NCI-H524 (cell line): ENCODE data around the gene NOP10.

Experiments used
- DNase-seq, 2 experiments: peaks; one replicate each; lab custom pipeline; 2025; lab: John Stamatoyannopoulos, UW

The NOP10 gene

DNA sequence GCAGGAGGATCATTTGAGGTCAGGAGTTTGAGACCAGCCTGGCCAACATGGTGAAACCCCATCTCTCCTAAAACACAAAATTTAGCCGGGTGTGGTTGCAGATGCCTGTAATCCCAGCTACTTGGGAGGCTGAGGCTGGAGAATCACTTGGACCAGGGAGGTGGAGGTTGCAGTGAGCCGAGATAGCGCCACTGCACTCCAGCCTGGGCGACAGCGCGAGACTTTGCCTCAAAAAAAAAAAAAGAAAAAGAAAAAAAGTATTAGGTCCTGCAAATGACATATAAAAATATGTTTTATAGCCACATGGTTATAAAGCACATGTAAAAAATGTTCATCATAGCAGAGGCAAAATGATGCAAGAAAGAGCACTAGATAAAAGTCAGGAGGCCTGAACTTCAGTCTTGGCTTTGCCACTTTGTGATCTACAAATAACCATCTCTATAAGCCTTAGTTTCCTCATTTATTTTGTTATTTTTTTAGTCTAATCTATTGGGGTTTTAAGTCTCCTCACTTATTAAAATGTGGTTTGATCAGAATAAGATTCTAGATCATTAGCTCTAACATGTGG is 10.3 kb downstream of the NOP10 start:
- DNase-seq, result no peak

DNA sequence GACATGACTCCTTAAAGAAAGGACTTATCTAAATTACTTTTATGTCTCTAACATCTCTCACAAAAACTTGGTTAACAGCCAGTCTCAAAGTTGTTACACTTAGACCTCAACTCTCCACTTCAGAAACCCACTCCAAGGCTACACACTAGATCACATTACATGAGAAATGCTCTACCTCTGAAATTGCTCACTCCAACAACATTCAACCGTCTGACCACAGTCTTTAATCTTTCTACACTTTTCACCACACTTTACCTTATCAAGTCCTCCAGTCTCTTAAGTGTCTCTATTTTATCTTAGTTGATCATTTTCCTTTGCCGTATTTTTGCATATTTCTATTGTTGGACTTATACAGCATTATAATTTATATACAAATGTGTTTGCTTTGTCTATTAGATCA is 11.1 kb downstream of the NOP10 start:
- DNase-seq, result no peak

DNA sequence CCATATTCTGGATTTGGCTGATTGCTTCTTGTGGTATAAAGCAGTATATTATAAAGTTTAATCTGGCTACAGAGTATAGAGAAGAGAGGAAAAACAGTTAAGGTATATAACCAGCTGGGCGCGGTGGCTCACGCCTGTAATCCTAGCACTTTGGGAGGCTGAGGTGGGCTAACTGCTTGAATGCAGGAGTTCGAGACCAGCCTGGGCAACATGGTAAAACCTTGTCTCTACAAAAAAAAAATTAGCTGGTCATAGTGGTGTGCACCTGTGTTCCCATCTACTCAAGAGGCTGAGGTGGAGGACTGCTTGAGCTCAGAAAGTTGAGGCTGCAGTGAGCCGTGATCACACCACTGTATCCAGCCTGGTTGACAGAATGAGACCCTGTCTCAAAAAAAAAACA is 12.7 kb downstream of the NOP10 start:
- no peak for DNase-seq

DNA sequence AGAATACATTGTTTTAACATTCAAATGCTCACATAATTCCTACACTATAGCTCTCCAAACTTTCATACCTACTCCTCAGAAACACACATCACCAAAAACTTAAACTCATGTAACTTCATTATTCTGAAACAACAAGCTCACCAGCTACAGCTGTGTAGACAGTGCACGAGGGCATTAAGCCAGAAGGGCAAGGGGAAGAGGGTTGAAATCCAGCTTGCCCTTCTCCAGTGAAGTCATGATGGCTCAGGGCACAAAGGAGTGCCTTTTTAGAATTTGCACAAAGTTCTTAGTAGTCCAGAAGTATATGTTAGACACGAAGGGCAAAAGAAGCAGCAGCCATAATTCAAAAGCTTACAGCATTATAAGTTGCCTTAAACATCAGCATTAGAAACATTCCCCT is 13.9 kb downstream of the NOP10 start:
- DNase-seq, result no peak

DNA sequence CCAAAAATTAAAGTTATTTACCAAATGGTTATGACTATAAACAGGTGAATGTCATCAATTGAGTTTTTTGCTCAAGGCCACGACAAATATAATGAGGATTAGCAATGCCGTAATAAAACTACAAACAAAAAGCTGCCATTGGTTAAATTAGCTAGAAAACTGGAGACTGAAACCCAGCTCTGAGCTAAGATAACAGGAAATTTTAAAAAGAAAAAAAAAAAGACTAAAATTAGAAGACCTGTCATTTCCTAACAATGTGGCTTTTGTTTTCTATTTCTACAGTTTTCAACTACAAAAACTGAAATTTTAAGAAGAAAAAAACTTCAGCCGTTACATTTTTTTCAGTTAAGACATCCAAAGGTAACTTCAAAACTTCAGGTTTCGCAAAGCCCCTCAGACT is 15.0 kb downstream of the NOP10 start:
- DNase-seq, result no peak

DNA sequence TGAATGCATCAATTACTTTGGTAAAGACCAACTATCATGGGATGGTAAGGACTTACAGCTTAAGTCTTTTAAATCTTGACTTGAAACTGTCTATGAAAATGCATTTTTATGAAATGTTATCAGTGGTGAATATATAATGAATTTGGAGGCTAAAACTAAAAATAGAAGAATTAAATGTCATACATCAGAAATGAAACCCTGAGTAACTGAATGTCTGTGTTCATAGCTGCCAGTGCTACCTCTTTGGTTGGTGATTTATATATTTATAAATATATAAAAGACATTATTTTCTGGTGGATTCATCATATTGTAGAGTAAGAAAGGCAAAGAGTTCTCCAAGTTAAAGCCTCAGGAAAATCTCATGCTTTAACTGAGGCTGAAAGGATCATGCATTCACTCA is 17.6 kb downstream of the NOP10 start:
- DNase-seq, result no peak

DNA sequence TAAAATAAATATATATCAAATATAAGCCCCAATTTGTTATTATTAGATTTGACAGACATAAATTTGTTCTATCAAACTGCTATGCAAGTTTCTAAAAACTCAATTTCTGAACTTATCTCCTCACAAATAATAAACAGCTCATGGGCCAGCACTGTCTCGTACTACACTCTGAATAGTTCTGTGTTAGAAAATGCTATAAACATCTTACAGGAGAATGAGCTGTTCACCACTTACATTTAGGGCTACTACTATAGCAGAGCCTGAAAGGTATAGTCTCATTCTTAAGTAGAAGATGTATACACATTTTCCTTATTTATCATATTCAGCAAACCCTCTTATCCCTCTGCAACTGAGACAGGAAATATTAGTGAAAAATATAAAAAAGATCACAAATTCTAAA is 18.0 kb downstream of the NOP10 start:
- DNase-seq, result no peak

DNA sequence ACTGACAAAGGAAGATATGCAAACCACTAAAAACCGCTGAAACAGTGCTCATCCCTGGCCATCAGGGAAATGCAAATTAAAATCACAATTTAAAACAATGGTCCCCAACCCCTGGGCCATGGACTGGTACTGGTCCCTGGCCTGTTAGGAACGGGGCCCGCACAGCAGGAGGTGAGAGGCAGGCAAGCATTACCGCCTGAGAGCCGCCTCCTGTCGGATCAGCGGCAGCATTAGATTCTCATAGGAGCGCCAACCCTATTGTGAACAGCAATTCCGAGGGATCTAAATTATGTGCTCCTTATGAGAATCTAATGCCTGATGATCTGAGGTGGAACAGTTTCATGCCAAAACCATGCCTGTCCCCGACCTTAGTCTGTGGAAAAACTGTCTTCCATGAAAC is 19.7 kb downstream of the NOP10 start:
- no peak for DNase-seq

DNA sequence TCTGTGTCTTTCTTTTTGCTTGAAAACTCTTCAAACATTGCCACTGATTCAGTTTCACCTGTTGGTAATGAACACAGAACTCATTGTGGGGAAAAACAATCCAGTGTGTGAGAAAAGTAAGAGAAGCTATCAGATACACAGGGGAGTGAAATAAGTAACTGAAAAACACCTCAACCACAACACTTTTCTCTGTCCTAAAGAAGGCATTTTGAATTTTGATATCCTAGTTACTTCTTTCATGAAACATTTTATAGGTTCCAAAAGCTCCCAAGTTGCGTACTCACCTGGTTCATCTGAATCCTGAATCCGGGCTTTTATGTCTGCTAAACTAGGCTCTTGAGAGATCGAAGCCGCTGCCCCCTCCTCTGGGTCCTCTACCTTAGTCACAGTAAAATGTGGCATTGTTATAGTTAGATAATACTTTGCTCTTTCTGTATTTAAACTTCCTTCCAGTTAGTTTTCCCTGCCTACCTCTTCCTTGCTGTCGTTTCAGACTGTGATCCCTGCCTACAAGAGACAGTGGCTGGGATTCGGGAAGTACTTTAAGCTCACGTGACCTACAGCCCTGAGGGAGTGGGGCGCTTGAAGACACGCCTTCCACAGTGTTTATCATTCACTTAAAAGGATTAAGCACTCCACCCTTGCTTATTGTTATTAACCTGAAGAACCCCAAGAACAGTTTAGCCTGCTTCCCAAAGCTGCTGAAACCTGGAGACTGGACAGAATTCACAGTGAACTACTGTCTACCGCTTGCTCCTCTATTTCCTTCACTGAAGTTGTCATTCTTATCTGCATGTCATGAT is 24.5 kb downstream of the NOP10 start:
- peak; percentile 67 to 90 for DNase-seq

DNA sequence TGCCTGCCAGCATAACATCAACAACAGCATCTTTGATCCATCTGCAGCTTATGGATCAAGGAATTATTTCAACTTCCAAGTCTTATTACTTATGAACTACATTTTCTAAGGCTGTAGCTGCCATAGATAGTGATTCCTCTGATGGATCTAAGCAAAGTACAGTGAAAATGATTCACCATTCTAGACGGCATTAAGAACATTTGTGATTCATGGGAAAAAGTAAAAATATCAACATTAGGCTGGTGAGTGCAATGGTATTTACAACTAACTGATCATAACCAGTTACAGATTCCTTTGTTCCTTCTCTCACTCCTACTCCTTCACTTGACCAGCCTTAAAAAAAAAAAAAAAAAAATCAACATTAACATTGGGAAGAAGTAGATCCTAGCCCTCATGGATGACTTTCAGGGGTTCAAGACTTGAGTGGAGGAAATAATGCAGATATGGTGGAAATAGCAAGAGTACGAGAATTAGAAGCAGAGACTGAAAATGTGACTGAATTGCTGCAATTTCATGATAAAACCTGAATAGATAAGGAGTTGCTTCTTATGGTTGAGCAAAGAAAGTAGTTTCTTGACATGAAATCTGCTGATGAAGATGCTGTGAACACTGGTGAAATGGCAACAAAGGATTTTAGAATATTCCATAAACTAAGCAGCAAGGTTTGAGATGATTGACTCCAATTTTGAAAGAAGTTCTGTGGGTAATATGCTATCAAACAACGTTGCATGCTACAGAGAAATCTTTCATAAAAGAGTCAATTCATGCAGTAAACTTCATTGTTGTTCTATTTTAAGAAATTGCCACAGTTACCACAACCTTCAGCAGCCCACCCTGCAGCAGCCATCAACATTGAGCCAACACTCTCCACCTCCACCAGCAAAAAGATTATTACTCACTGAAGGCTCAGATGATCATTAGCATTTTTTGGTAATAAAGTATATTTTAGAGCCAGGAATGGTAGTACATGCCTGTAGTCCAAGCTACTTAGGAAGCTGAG is 28.1 kb downstream of the NOP10 start:
- DNase-seq, result no peak

DNA sequence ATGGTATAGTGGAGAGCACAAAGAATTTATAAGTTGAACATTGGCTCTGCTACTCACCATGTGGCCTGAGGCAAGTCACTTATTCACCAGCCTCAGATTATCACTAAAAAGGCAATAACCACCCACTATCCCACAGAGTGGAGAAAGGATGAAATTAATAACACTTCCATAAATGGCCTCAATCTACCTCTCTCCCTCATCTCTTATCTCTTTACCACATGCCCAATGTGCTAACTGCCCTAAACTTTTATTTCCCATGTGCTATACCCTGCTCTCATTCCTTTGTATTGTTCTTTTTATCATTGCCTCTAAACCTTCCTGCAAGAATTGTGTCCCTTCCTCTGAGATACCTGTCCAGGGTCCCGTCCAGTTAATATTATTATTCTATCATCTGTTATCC is 31.4 kb downstream of the NOP10 start:
- peak in 1 of 2 experiments; percentile 9 for DNase-seq

DNA sequence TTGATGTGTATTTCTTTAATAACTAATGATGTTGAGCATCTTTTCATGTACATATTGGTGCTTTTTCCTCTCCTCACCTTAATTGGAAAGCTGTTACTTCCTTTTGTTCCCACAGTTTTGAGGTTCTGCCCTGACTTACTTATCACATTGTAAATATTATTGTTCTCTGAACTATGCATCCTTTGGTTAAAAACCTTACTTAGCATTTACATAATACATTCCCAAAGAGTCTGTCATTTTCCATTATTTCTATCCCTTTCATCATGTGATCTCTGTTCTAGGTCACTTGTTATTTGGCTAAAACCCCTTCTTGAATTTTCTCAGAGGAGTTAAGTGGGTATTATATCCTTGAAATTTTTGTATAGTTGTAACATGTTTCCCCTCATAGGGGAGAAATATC is 38.3 kb downstream of the NOP10 start:
- DNase-seq, result no peak

DNA sequence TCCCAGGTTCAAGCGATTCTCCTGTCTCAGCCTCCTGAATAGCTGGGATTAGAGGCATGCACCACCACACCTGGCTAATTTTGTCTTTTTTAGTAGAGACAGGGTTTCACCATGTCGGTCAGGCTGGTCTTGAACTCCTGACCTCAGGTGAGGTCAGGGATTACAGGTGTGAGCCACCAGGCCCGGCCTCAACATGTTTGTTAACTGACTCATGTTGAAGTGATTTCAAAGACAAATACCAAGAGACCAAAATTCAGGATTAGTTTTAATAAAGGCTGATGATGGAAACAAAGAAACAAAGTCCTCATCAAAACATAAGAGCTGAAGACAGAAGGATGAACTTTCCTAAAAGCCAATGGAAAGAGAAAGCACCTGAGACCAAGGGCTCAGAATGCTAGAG is 41.9 kb downstream of the NOP10 start:
- DNase-seq, result no peak

DNA sequence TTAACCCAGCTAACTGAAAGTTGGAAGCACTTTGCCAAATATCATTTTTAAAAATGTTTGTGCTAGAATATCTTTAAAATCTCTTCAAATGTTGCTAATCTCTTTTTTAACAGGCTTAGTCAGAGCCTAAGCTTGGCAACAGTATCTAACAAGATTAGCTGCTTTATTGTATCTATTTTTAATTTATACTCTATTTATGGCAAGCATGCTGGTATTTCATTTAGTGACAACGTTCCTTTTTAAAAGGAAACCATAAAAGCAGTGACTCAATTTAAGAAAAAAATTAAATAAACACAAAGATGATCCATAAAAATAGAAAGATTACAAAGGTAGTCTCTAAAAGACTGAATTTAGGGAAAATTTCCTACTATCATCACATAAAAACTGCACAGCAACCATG is 45.9 kb downstream of the NOP10 start:
- DNase-seq, result no peak

DNA sequence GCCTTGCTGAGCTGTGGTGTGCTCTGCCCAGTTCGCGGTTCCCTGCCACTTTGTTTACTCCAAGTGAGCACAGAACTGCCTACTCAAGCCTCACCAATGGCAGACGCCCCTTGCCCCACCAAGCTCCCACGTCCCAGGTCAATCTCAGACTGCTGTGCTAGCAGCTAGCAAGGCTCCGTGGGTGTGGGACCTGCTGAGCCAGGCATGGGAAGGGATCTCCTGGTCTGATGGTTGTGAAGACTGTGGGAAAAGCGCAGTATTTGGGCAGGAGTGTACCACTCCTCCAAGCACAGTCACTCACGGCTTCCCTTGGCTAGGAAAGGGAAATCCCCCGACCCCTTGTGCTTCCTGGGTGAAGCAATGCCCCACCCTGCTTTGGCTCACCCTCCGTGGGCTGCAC is 50.3 kb downstream of the NOP10 start:
- DNase-seq, result no peak
